GM23338 (cell line): Measurements from ENCODE around the gene NETO2. TPM values are rescaled to one million over a fixed set of nuclear protein-coding genes. Genes with fewer than 3 reads are reported as not detected.

Source experiments
- ATAC-seq: fragments of 200-7000 bp; cut with Tn5 transposase; 3 replicates; pipeline ENCODE4 v1.9.1; 2020
- DNase-seq: peaks from one replicate; pipeline ENCODE4 v3.0.0-alpha.2; 2015; ENCODE audit warnings: low spot score
- H2AFZ ChIP-seq: fragments of 200-600 bp; sonication (generic); 2 replicates; pipeline ENCODE4 v1.8.0; 2016; ENCODE audit warnings: antibody characterized with exemption, mild to moderate bottlenecking, moderate library complexity
- H3F3A ChIP-seq: fragments of 200-600 bp; sonication (generic); replicated peaks from 2 replicates; pipeline ENCODE4 v1.8.0; 2017; ENCODE audit warnings: antibody characterized with exemption, mixed run types, low read depth
- H3K27ac ChIP-seq: fragments of 200-600 bp; sonication (generic); 2 replicates; pipeline ENCODE4 v1.6.1; 2016; ENCODE audit warnings: low read depth
- H3K27me3 ChIP-seq: fragments of 200-600 bp; sonication (generic); 2 replicates; pipeline ENCODE4 v1.8.0; 2016; ENCODE audit warnings: mild to moderate bottlenecking, mixed run types, moderate library complexity; ENCODE audit not compliant: insufficient read depth
- H3K36me3 ChIP-seq: fragments of 200-600 bp; sonication (generic); 2 replicates; pipeline ENCODE4 v1.8.0; 2016; ENCODE audit warnings: mild to moderate bottlenecking; ENCODE audit not compliant: insufficient read depth
- H3K4me1 ChIP-seq: fragments of 200-600 bp; sonication (generic); 2 replicates; pipeline ENCODE4 v1.8.0; 2016; ENCODE audit warnings: mild to moderate bottlenecking, moderate library complexity; ENCODE audit not compliant: insufficient read depth
- H3K4me2 ChIP-seq: fragments of 200-600 bp; sonication (generic); 2 replicates; pipeline ENCODE4 v1.7.1; 2017; ENCODE audit warnings: mixed run types
- H3K4me3 ChIP-seq: fragments of 200-600 bp; sonication (generic); 2 replicates; pipeline ENCODE4 v1.6.1; 2016; ENCODE audit warnings: mixed run types
- H3K79me2 ChIP-seq: fragments of 200-600 bp; sonication (generic); replicated peaks from 2 replicates; pipeline ENCODE4 v1.8.0; 2017; ENCODE audit warnings: mild to moderate bottlenecking; ENCODE audit not compliant: insufficient read depth
- H3K9me2 ChIP-seq: fragments of 200-600 bp; sonication (generic); 2 replicates; pipeline ENCODE4 v1.8.0; 2017; ENCODE audit not compliant: insufficient read depth
- H4K20me1 ChIP-seq: fragments of 200-600 bp; sonication (generic); replicated peaks from 2 replicates; pipeline ENCODE4 v1.8.0; 2017; ENCODE audit warnings: mild to moderate bottlenecking; ENCODE audit not compliant: insufficient read depth
- H3K27ac Mint-ChIP-seq: 2 replicates; pipeline ENCODE4 v1.8.0; 2020; ENCODE audit warnings: inconsistent platforms, mild to moderate bottlenecking, moderate library complexity, mixed read lengths
- H3K27me3 Mint-ChIP-seq: 3 replicates; pipeline ENCODE4 v1.8.0; 2022; ENCODE audit warnings: low read depth, mild to moderate bottlenecking, moderate library complexity, mixed read lengths, inconsistent platforms; ENCODE audit not compliant: insufficient read depth, poor library complexity
- H3K36me3 Mint-ChIP-seq: 3 replicates; pipeline ENCODE4 v1.8.0; 2021; ENCODE audit warnings: low read depth, mild to moderate bottlenecking, inconsistent platforms, moderate library complexity, mixed read lengths
- H3K4me1 Mint-ChIP-seq: 3 replicates; pipeline ENCODE4 v1.8.0; 2020; ENCODE audit warnings: mild to moderate bottlenecking, inconsistent platforms, mixed read lengths
- H3K4me3 Mint-ChIP-seq: 3 replicates; pipeline ENCODE4 v1.8.0; 2021; ENCODE audit warnings: moderate library complexity, mild to moderate bottlenecking, inconsistent platforms, mixed read lengths
- H3K9me3 Mint-ChIP-seq: 3 replicates; pipeline ENCODE4 v1.8.0; 2020; ENCODE audit warnings: moderate library complexity, mild to moderate bottlenecking, inconsistent platforms, mixed read lengths
- CTCF ChIP-seq, 2 experiments: fragments of 200-600 bp in 1 of 2; sonication (generic) in 1 of 2; conservative IDR thresholded peaks; 2 replicates each; pipeline versions ENCODE4 v1.5.1 to v1.6.1; 2016 to 2017; ENCODE audit warnings: antibody characterized with exemption in 2 of 2, low read depth in 2 of 2, mild to moderate bottlenecking in 2 of 2, moderate library complexity in 1 of 2
- EZH2 ChIP-seq: fragments of 200-600 bp; sonication (generic); IDR thresholded peaks from one replicate; pipeline ENCODE4 v1.8.0; 2017; ENCODE audit warnings: antibody characterized with exemption, mild to moderate bottlenecking, low read depth; ENCODE audit not compliant: unreplicated experiment
- JUNB ChIP-seq: IDR thresholded peaks from one replicate; pipeline ENCODE4 v1.6.1; 2016; ENCODE audit warnings: antibody characterized with exemption; ENCODE audit not compliant: unreplicated experiment
- NANOG ChIP-seq: IDR thresholded peaks from 2 replicates; pipeline ENCODE4 v1.6.1; 2016; ENCODE audit warnings: antibody characterized with exemption, borderline replicate concordance
- REST ChIP-seq: IDR thresholded peaks from one replicate; pipeline ENCODE4 v1.6.1; 2018; ENCODE audit warnings: antibody characterized with exemption; ENCODE audit not compliant: unreplicated experiment
- STAT1 ChIP-seq: IDR thresholded peaks from one replicate; pipeline ENCODE4 v1.6.1; 2016; ENCODE audit warnings: antibody characterized with exemption; ENCODE audit not compliant: unreplicated experiment
- ZNF331 ChIP-seq: fragments of 250-450 bp; sonication (Bioruptor Pico); IDR thresholded peaks from 2 replicates; pipeline ENCODE4 v1.5.0; 2020; ENCODE audit warnings: low read depth, mild to moderate bottlenecking, moderate library complexity
- ZNF462 ChIP-seq: fragments of 250-450 bp; sonication (Bioruptor Pico); IDR thresholded peaks from 2 replicates; pipeline ENCODE4 v1.5.0; 2020; ENCODE audit warnings: mild to moderate bottlenecking, moderate library complexity
- polyA plus RNA-seq: library from polyadenylated mRNA; unstranded; fragments of >200 nt; fragmentation: Nextera tagmentation; extraction: Ambion mirVana; gene quantifications from 2 replicates; pipeline ENCODE4 v1.2.1, GENCODE V29; 2016
- total RNA-seq: library from RNA; depleted of rRNA; stranded (reverse); fragments of >200 nt; shearing (Covaris generic); gene quantifications from 2 replicates; pipeline ENCODE4 v1.2.3, GENCODE V29; 2014

NETO2 gene
- total and polyA plus RNA-seq, 2 experiments from 2014 or later, result 6.6 to 10.6 TPM

GRCh38 chr16:47037396-47037745, 106.4 kb downstream of the NETO2 start:
- H3K27ac ChIP-seq, result no peak overlapping the region
- H4K20me1 ChIP-seq, result no peaks in the 10 kb centered on the region
- no peaks in the 10 kb centered on the region for H3K9me2 ChIP-seq
- Mint-ChIP-seq H3K27me3 (peaks cover 16% of the 10 kb centered on the region), H3K9me3 (no peaks in the 10 kb centered on the region), H3K4me3 (peak overlapping the region; percentile 74), H3K27ac (no peak overlapping the region), H3K36me3 (no peaks in the 10 kb centered on the region; the same call in 2 of the 3 replicates), H3K4me1 (no peaks in the 10 kb centered on the region)
- TF ChIP-seq NANOG (no peak), REST (no peak), EZH2 (no peak), ZNF462 (CRISPR knock-in tag) (no peak), ZNF331 (CRISPR knock-in tag) (no peak), JUNB (no peak), STAT1 (no peak), CTCF (conservative IDR thresholded peaks at IDR 0.05; ENCODE audit: low read depth in 2 of 2) (no peak)
- H3K4me2 ChIP-seq, result peak overlapping the region; percentile 95
- H3K27me3 ChIP-seq, result peaks cover 23% of the 10 kb centered on the region
- H3K4me1 ChIP-seq, result no peaks in the 10 kb centered on the region
- peak overlapping the region; percentile 87 for H3K4me3 ChIP-seq
- DNase-seq (peak; percentile 47), ATAC-seq (peak; percentile 69)
- H3K79me2 ChIP-seq, result no peaks in the 10 kb centered on the region
- no peaks in the 10 kb centered on the region for H3F3A ChIP-seq
- H3K36me3 ChIP-seq, result no peaks in the 10 kb centered on the region
- peak overlapping the region; percentile 99 for H2AFZ ChIP-seq
